ENCODE measurements around the gene RPS6KA5.
"Not testable (repeated sequence)": the region's sequence is repeated elsewhere in the genome, so short reads cannot be mapped to it uniquely, and the experiment has no call there.

The RPS6KA5 gene

DNA sequence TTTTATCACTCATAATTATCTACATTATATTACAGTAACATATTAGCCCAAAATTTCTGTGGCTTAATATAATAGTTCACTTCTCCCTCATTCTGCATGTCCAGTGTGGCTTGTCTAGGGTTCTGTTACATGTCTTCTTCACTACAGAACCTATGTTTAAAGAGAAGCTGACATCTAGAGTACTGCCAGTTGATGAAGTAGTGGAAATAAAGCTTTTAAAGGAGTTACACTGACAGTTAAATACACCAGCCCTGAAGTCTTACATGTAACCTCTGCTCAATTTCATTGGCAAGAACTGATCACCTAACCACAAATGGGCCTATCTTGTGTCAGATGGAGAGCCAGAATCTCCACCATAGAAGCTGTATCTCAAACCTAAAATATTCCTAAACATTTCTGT lies 32.9 kb downstream of the RPS6KA5 start:
- no peak overlapping the region for H3K4me2 ChIP-seq (ENCODE audit: low read depth, low read length)
- no peaks in the 10 kb centered on the region for H4K20me1 ChIP-seq (ENCODE audit: insufficient read depth, low read length)
- peaks cover 6% of the 10 kb centered on the region; the same call in 1 of the 2 replicates for H3K4me1 ChIP-seq (ENCODE audit: low read length)
- H3K27ac ChIP-seq (ENCODE audit: low read length): no peak overlapping the region
- H3K36me3 ChIP-seq (replicated peaks; ENCODE audit: insufficient read depth, low read length): no peaks in the 10 kb centered on the region
- no peaks in the 10 kb centered on the region for H3K9me2 ChIP-seq (replicated peaks; ENCODE audit: insufficient read depth, low read length)
- no peak for DNase-seq
- H3K27me3 ChIP-seq (replicated peaks; ENCODE audit: insufficient read depth, low read length): no peaks in the 10 kb centered on the region
- H2AFZ ChIP-seq (ENCODE audit: low read length): no peak overlapping the region
- H3K79me2 ChIP-seq (ENCODE audit: low read length): no peaks in the 10 kb centered on the region
- no peak overlapping the region for H3K9ac ChIP-seq (ENCODE audit: low read length)
- H3K4me3 ChIP-seq (ENCODE audit: low read length): no peak overlapping the region
- H3K9me3 ChIP-seq (replicated peaks; ENCODE audit: insufficient read depth, low read length): no peaks in the 10 kb centered on the region
- H3F3A ChIP-seq (ENCODE audit: insufficient read depth, low read length): 0 out of 2 replicates have a peak, but pooled peaks cover under 1% of the 10 kb centered on the region
- no peak for TF ChIP-seq EZH2phosphoT487 (IDR thresholded peaks at IDR 0.05; ENCODE audit: low read length)
- TF ChIP-seq EZH2 (optimal IDR thresholded peaks at IDR 0.05; ENCODE audit: low read depth, low read length): no peak
- TF ChIP-seq, protein P1, sequence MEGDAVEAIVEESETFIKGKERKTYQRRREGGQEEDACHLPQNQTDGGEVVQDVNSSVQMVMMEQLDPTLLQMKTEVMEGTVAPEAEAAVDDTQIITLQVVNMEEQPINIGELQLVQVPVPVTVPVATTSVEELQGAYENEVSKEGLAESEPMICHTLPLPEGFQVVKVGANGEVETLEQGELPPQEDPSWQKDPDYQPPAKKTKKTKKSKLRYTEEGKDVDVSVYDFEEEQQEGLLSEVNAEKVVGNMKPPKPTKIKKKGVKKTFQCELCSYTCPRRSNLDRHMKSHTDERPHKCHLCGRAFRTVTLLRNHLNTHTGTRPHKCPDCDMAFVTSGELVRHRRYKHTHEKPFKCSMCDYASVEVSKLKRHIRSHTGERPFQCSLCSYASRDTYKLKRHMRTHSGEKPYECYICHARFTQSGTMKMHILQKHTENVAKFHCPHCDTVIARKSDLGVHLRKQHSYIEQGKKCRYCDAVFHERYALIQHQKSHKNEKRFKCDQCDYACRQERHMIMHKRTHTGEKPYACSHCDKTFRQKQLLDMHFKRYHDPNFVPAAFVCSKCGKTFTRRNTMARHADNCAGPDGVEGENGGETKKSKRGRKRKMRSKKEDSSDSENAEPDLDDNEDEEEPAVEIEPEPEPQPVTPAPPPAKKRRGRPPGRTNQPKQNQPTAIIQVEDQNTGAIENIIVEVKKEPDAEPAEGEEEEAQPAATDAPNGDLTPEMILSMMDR (IDR thresholded peaks at IDR 0.05; ENCODE audit: low read length): no peak

- H3K9ac ChIP-seq (ENCODE audit: low read length); H4K20me1 ChIP-seq (ENCODE audit: insufficient read depth, low read length); H3K36me3 ChIP-seq (replicated peaks; ENCODE audit: insufficient read depth, low read length); H3K4me1 ChIP-seq (ENCODE audit: low read length); H3K27me3 ChIP-seq (replicated peaks; ENCODE audit: insufficient read depth, low read length); H3F3A ChIP-seq (ENCODE audit: insufficient read depth, low read length); H3K9me3 ChIP-seq (replicated peaks; ENCODE audit: insufficient read depth, low read length); H3K9me2 ChIP-seq (replicated peaks; ENCODE audit: insufficient read depth, low read length); H3K79me2 ChIP-seq (ENCODE audit: low read length): not testable (repeated sequence)
- peak; percentile 69 for DNase-seq
- Histone ChIP-seq H3K27ac (ENCODE audit: low read length) (peak overlapping the region; percentile 64; the same call in 1 of the 2 replicates), H3K4me3 (ENCODE audit: low read length) (peak overlapping the region; percentile 57), H3K4me2 (ENCODE audit: low read depth, low read length) (peak overlapping the region; percentile 57), H2AFZ (ENCODE audit: low read length) (0 out of 2 replicates have a peak overlapping the region, but pooled peaks have one; percentile 31)
Measured at GRCh38 chr14:91022622-91023028, 37.8 kb downstream of the RPS6KA5 start.

GRCh38 chr14:91021991-91022621 lies 38.3 kb downstream of the RPS6KA5 start:
- no peaks in the 10 kb centered on the region for H4K20me1 ChIP-seq (ENCODE audit: insufficient read depth, low read length)
- H3K79me2 ChIP-seq (ENCODE audit: low read length): 0 out of 2 replicates have a peak, but pooled peaks cover 2% of the 10 kb centered on the region
- peak overlapping the region; percentile 57 for H3K4me2 ChIP-seq (ENCODE audit: low read depth, low read length)
- H3K9ac ChIP-seq (ENCODE audit: low read length): no peak overlapping the region; the same call in 1 of the 2 replicates
- H3K4me3 ChIP-seq (ENCODE audit: low read length): peak overlapping the region; percentile 57
- no peak for DNase-seq
- H3K9me2 ChIP-seq (replicated peaks; ENCODE audit: insufficient read depth, low read length): no peaks in the 10 kb centered on the region
- TF ChIP-seq EZH2phosphoT487 (IDR thresholded peaks at IDR 0.05; ENCODE audit: low read length): no peak
- no peak for TF ChIP-seq EZH2 (optimal IDR thresholded peaks at IDR 0.05; ENCODE audit: low read depth, low read length)
- TF ChIP-seq, protein P1 (IDR thresholded peaks at IDR 0.05; ENCODE audit: low read length): no peak
- H3K9me3 ChIP-seq (replicated peaks; ENCODE audit: insufficient read depth, low read length): no peaks in the 10 kb centered on the region
- 0 out of 2 replicates have a peak, but pooled peaks cover 5% of the 10 kb centered on the region for H3K4me1 ChIP-seq (ENCODE audit: low read length)
- peak overlapping the region; percentile 64; the same call in 1 of the 2 replicates for H3K27ac ChIP-seq (ENCODE audit: low read length)
- 0 out of 2 replicates have a peak overlapping the region, but pooled peaks have one; percentile 31 for H2AFZ ChIP-seq (ENCODE audit: low read length)
- H3F3A ChIP-seq (ENCODE audit: insufficient read depth, low read length): peaks cover 8% of the 10 kb centered on the region; the same call in 1 of the 2 replicates
- H3K36me3 ChIP-seq (replicated peaks; ENCODE audit: insufficient read depth, low read length): no peaks in the 10 kb centered on the region
- H3K27me3 ChIP-seq (replicated peaks; ENCODE audit: insufficient read depth, low read length): no peaks in the 10 kb centered on the region

DNA sequence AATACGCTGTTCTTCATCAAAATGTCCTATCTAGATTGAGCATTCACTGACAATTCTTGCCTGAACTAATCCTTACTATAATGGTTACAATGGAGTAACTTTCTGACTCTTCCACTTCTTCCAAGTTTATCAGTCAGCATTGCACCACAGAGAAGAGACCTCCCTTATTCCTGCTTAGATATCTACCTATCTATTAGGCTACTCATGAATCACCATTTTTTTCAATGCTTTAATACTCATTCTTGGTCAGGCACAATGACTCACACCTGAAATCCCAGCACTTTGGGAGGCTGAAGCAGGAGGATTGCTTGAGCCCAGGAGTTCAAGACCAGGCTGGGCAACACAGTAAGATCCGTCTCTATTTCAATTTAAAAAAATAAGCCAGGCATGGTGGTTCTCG lies 39.3 kb downstream of the RPS6KA5 start:
- no peak for DNase-seq
- Histone ChIP-seq H3K9ac (ENCODE audit: low read length) (no peak overlapping the region), H3K27me3 (replicated peaks; ENCODE audit: insufficient read depth, low read length) (no peaks in the 10 kb centered on the region), H3F3A (ENCODE audit: insufficient read depth, low read length) (peaks cover 8% of the 10 kb centered on the region; the same call in 1 of the 2 replicates), H3K4me1 (ENCODE audit: low read length) (0 out of 2 replicates have a peak, but pooled peaks cover 5% of the 10 kb centered on the region), H2AFZ (ENCODE audit: low read length) (no peak overlapping the region), H3K4me2 (ENCODE audit: low read depth, low read length) (no peak overlapping the region), H3K27ac (ENCODE audit: low read length) (no peak overlapping the region), H4K20me1 (ENCODE audit: insufficient read depth, low read length) (no peaks in the 10 kb centered on the region), H3K9me3 (replicated peaks; ENCODE audit: insufficient read depth, low read length) (no peaks in the 10 kb centered on the region), H3K9me2 (replicated peaks; ENCODE audit: insufficient read depth, low read length) (no peaks in the 10 kb centered on the region), H3K4me3 (ENCODE audit: low read length) (no peak overlapping the region), H3K79me2 (ENCODE audit: low read length) (0 out of 2 replicates have a peak, but pooled peaks cover 2% of the 10 kb centered on the region), H3K36me3 (replicated peaks; ENCODE audit: insufficient read depth, low read length) (no peaks in the 10 kb centered on the region)
- TF ChIP-seq EZH2phosphoT487 (IDR thresholded peaks at IDR 0.05; ENCODE audit: low read length): no peak
